Measurements from ENCODE around the gene NUP93. TPM values are rescaled to one million over a fixed set of nuclear protein-coding genes. Genes with fewer than 3 reads are reported as not detected.
A peak's percentile ranks its signal among the peaks of the same experiment; 100 is the strongest.
"Not testable (repeated sequence)": the region's sequence is repeated elsewhere in the genome, so short reads cannot be mapped to it uniquely, and the experiment has no call there.

Gene NUP93
- total RNA-seq, 1 donor from 2014 or later: 27.1 TPM

GRCh38 chr16:56810954-56811353, 81.0 kb downstream of the NUP93 start:
- peaks cover 9% of the 10 kb centered on the region for H3K4me1 ChIP-seq
- intact Hi-C loops (cut with micrococcal nuclease): no loop called here
- H3K9me3 ChIP-seq (replicated peaks): no peaks in the 10 kb centered on the region
- no peak for DNase-seq
- H3K27ac ChIP-seq (replicated peaks): no peak overlapping the region
- no peak overlapping the region for H3K4me3 ChIP-seq
- H3K36me3 ChIP-seq: peaks cover 16% of the 10 kb centered on the region
- TF ChIP-seq CTCF (IDR thresholded peaks at IDR 0.05; ENCODE audit: borderline replicate concordance): no peak
- H3K27me3 ChIP-seq (ENCODE audit: low read depth): no peaks in the 10 kb centered on the region

GRCh38 chr16:56811602-56812001, 81.7 kb downstream of the NUP93 start:
- H3K4me3 ChIP-seq; H3K4me1 ChIP-seq; H3K27ac ChIP-seq (replicated peaks); H3K9me3 ChIP-seq (replicated peaks); intact Hi-C loops (cut with micrococcal nuclease); DNase-seq; H3K27me3 ChIP-seq (ENCODE audit: low read depth): not testable (repeated sequence)
- peaks cover 11% of the 10 kb centered on the region for H3K36me3 ChIP-seq

- no peak for TF ChIP-seq CTCF (IDR thresholded peaks at IDR 0.05; ENCODE audit: borderline replicate concordance)
- intact Hi-C loops (cut with micrococcal nuclease): no loop called here
- H3K36me3 ChIP-seq: peaks cover 5% of the 10 kb centered on the region
- H3K4me3 ChIP-seq: no peak overlapping the region
- no peaks in the 10 kb centered on the region for H3K27me3 ChIP-seq (ENCODE audit: low read depth)
- no peaks in the 10 kb centered on the region for H3K9me3 ChIP-seq (replicated peaks)
- H3K27ac ChIP-seq (replicated peaks): no peak overlapping the region
- DNase-seq: no peak
- H3K4me1 ChIP-seq: peaks cover 9% of the 10 kb centered on the region
These were observed 83.0 kb downstream of the NUP93 start for GRCh38 chr16:56812884-56813283.

- no peak for DNase-seq
- Histone ChIP-seq H3K27me3 (ENCODE audit: low read depth) (no peaks in the 10 kb centered on the region), H3K36me3 (peaks cover 5% of the 10 kb centered on the region), H3K4me1 (peaks cover 9% of the 10 kb centered on the region), H3K27ac (replicated peaks) (no peak overlapping the region), H3K4me3 (no peak overlapping the region), H3K9me3 (replicated peaks) (no peaks in the 10 kb centered on the region)
- TF ChIP-seq CTCF (IDR thresholded peaks at IDR 0.05; ENCODE audit: borderline replicate concordance): no peak
- intact Hi-C loops (cut with micrococcal nuclease): no loop called here
These were observed 84.9 kb downstream of the NUP93 start for GRCh38 chr16:56814537-56815432.

- H3K27ac ChIP-seq (replicated peaks): no peak overlapping the region
These were observed 85.8 kb downstream of the NUP93 start for GRCh38 chr16:56815721-56816120.

More at GRCh38 chr16:56815721-56816120, 85.8 kb downstream of the NUP93 start:
- Histone ChIP-seq H3K9me3 (replicated peaks) (no peaks in the 10 kb centered on the region), H3K4me3 (no peak overlapping the region), H3K27me3 (ENCODE audit: low read depth) (no peaks in the 10 kb centered on the region), H3K36me3 (peaks cover 11% of the 10 kb centered on the region), H3K4me1 (peaks cover 9% of the 10 kb centered on the region)
- intact Hi-C loops (cut with micrococcal nuclease): no loop called here
- peak; percentile 40 for DNase-seq
- no peak for TF ChIP-seq CTCF (IDR thresholded peaks at IDR 0.05; ENCODE audit: borderline replicate concordance)
